NCI-H2196 treated with DMSO at 0.1 percent for 48 hours (cell line): ENCODE measurements around the gene DIS3L2.
"Not testable (repeated sequence)": the region's sequence is repeated elsewhere in the genome, so short reads cannot be mapped to it uniquely, and the experiment has no call there.

Experiments used
- DNase-seq: peaks from one replicate; lab custom pipeline; 2025; ENCODE audit not compliant: unreplicated experiment; lab: John Stamatoyannopoulos, UW

The DIS3L2 gene

GRCh38 chr2:232318169-232318855 is 356.8 kb downstream of the DIS3L2 start:
- DNase-seq: no peak

GRCh38 chr2:232319067-232319802 is 357.7 kb downstream of the DIS3L2 start:
- no peak for DNase-seq

GRCh38 chr2:232319803-232320442 is 358.4 kb downstream of the DIS3L2 start:
- DNase-seq: no peak

GRCh38 chr2:232320443-232320803 is 358.9 kb downstream of the DIS3L2 start:
- DNase-seq: no peak

GRCh38 chr2:232321156-232321816 is 359.8 kb downstream of the DIS3L2 start:
- DNase-seq: no peak

- no peak for DNase-seq
Observed at GRCh38 chr2:232321817-232322559, 360.5 kb downstream of the DIS3L2 start.

- DNase-seq: no peak
Observed at GRCh38 chr2:232322560-232323327, 361.2 kb downstream of the DIS3L2 start.

- no peak for DNase-seq
Observed at GRCh38 chr2:232323328-232323650, 361.8 kb downstream of the DIS3L2 start.

GRCh38 chr2:232323967-232324366 is 362.5 kb downstream of the DIS3L2 start:
- not testable (repeated sequence) for DNase-seq

GRCh38 chr2:232324778-232325177 is 363.3 kb downstream of the DIS3L2 start:
- DNase-seq: no peak

- no peak for DNase-seq
Observed at GRCh38 chr2:232325324-232326273, 364.1 kb downstream of the DIS3L2 start.

- DNase-seq: not testable (repeated sequence)
Observed at GRCh38 chr2:232326274-232327104, 365.0 kb downstream of the DIS3L2 start.

GRCh38 chr2:232327105-232328031 is 365.9 kb downstream of the DIS3L2 start:
- DNase-seq: no peak

GRCh38 chr2:232328032-232328422 is 366.5 kb downstream of the DIS3L2 start:
- no peak for DNase-seq

GRCh38 chr2:232328516-232329460 is 367.3 kb downstream of the DIS3L2 start:
- DNase-seq: no peak

- DNase-seq: no peak
Observed at GRCh38 chr2:232329716-232330067, 368.2 kb downstream of the DIS3L2 start.
